Activated CD8-positive, alpha-beta memory T cell treated with anti-CD3 and anti-CD28 coated beads for 4 hours (primary cell): ENCODE data around the gene WDR88.
"Not testable (repeated sequence)": the region's sequence is repeated elsewhere in the genome, so short reads cannot be mapped to it uniquely, and the experiment has no call there.

Experiments
- DNase-seq, 2 donors: peaks; one replicate each; pipeline ENCODE4 v3.0.0-alpha.2; 2020; ENCODE audit warnings: low read depth in 2 of 2

The WDR88 gene

GRCh38 chr19:33126712-33127111 lies 5.2 kb upstream of the WDR88 start:
- not testable (repeated sequence) for DNase-seq

DNA sequence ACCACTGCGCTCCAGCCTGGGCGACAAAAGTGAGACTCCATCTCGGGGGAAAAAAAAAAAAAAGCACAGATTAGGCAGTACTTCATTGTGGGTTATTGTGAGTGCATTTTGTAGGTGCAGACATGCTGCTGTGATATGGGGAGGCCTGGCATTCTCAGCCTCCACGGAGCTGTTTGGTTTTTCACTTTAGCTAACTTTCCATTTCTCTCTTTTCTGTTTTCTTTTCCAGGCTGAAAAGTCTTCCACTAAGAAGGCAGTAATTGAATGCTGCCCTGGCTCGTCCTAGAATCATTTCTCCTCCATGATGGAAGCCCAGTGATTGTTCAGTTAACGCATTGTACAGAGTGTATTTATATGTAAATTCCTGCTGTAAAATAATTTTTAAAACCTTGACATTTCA lies 2.0 kb upstream of the WDR88 start:
- no peak for DNase-seq

DNA sequence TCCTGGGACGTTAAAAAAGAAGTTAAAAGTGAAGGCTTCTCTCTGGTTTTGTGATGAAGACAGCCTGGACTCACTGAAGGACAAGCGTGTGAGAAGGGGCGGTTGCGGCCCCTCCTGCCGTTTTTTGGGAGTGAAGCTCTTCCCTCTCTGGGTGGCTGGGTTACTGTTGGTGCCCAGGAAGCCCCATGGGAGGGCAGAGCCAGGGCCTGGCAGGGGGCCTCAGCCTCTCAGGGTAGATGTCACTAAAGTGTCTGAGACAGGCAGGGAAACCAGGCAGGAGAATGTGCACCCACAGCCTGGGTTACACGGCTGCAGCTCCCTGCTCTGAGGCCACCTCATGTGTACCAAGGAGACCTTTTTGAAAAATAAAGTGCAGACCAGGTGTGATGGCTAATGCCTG lies 1.5 kb upstream of the WDR88 start:
- no peak for DNase-seq

- no peak for DNase-seq
Measured at GRCh38 chr19:33132425-33132824, 511 bp downstream of the WDR88 start.

DNA sequence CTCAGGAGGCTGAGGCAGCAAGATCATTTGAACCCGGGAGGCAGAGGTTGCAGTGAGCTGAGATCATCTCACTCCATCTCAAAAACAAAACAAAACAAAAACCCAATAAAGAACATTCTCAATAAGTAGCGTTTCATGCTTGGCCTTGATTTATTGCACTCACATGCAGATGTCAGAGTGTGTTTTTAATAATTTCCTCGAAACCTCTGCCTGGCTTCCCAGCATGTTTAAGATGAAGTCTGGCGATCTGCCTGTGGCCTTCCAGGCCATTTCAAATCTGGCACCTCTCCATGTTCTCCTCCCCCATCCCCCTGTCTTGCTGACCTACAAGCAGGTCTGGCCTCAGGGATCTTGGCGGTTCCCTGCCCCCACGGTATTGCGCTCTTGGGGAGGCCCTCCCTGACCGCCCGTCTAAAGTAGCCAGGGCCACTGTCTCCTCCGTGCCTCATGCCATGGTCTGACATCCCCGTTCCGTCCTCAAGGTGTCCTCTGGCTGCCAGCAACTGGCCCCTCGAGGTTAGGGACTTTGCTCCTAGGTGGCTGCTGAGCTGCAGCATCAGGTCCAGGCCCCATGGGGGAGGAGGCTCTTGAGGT lies 1.6 kb downstream of the WDR88 start:
- no peak for DNase-seq

GRCh38 chr19:33134571-33135041 lies 2.7 kb downstream of the WDR88 start:
- peak; percentile 18 to 42 for DNase-seq

DNA sequence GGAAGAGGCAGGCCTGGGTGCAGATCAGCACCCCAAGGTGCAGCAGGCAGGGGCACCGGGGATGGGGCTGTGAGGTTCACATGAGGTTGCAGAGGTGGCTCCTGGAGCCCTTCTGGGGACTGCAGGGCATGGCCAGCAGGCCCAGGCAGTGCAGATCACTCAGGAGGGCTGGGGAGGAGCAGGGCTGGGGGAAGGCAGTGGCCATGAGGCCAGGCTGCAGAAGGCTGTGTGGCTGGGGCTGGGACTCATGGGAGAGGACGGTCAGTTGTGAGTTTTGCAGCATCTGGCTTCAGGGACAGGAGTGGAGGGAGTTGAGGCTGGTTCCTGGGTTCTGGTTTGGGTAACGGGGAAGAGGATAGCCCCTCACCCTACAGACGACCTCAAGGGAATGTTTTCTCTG lies 7.3 kb downstream of the WDR88 start:
- no peak for DNase-seq

DNA sequence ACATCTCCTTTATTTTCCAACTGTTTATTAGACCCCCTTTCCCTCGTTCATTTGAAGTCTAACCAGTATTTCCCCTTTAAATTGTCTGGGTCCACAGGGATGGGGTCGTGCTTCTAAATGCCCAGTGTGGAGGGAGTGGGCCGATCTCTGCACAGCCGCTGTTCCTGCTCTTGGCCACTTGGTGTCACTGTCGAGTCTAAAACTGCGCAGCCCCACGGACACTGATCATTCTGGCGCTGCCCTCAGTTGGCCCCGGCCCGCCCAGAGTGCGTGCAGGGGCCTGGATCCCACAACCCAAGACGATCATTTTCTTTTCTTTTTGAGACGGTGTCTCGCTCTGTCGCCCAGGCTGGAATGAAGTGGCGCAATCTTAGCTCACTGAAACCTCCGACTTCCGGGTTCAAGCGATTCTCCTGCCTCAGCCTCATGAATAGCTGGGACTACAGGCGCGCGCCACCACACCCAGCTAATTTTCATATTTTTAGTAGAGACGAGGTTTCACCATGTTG lies 12.0 kb downstream of the WDR88 start:
- peak; percentile 25 to 32 for DNase-seq

DNA sequence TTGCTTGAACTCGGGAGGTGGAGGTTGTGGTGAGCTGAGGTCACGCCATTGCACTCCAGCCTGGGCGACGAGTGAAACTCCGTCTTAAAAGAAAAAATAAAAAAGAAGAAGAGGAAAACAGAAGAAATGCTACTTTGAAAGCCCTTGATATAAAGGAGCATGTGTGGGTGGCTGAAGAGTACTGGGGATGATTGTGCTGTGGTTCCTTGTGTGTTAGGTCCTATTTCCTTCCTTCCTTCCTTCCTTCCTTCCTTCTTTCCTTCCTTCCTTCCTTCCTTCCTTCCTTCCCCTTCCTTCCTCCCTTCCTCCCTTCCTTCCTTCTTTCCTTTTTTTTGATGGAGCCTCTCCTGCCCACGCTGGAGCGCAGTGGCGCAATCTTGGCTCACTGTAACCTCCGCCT lies 14.3 kb downstream of the WDR88 start:
- no peak for DNase-seq

DNA sequence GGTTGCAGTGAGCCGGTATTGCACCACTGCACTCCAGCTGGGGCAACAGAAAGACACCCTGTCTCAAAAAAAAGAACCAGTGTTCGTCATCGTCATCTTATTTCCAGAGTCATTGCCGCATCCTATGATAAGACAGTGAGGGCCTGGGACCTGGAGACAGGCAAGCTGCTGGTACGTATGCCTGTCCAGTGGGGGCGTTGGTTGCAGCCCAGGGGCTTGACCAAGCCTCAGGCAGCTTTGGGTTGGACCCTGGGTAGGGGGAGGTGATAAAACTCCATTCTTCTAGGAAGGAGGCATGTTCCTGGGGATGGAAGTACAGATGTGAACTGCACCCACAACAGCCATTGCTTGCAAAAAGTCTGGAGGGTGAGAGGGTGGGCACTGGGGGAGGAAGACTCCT lies 15.6 kb downstream of the WDR88 start:
- no peak for DNase-seq

DNA sequence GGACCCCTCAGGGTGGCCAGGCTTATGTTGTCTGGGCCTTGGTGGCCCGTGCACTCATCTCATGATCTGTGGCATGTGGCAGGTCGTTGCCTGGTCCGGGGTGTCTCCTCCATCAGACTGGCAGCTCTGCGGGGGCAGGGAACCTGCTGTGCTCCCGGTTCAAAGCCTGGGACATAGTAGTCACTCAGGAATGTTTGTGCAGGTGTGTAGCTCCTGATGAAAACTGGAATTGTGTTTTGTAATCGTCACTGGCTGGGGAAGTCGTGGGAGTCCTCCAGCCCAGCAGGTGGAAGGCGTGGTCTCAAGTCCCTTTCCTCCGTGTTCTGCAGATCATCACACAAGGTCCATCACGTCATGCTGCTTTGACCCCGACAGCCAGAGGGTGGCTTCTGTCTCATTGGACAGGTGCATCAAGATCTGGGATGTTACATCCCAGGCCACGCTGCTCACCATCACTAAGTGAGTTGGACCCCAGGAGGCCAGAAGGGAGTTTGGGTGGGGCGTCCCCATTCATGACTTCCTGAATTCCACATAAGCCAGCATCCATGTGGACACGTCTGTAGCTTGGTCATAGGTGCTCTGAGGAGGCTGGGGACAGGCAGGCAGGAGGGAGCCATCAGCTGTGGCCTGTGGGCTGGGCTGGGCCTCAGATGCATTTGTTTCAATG lies 19.1 kb downstream of the WDR88 start:
- no peak for DNase-seq

- no peak for DNase-seq
Measured at GRCh38 chr19:33152176-33152575, 20.3 kb downstream of the WDR88 start.

DNA sequence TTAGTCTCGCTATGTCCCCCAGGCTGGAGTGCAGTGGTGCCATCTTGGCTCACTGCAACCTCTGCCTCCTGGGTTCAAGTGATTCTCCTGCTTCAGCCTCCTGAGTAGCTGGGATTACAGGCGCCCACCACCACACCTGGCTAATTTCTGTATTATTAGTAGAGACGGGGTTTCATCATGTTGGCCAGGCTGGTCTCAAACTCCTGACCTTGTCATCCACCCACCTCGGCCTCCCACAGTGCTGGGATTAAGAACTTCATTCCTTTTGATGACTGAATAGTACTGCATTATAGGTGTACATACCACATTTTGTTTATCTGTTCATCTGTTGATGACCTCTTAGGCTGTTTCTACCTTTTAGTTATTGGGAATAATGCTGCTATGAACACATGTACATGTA lies 20.7 kb downstream of the WDR88 start:
- DNase-seq: not testable (repeated sequence)

- not testable (repeated sequence) for DNase-seq
Measured at GRCh38 chr19:33154313-33154712, 22.4 kb downstream of the WDR88 start.

DNA sequence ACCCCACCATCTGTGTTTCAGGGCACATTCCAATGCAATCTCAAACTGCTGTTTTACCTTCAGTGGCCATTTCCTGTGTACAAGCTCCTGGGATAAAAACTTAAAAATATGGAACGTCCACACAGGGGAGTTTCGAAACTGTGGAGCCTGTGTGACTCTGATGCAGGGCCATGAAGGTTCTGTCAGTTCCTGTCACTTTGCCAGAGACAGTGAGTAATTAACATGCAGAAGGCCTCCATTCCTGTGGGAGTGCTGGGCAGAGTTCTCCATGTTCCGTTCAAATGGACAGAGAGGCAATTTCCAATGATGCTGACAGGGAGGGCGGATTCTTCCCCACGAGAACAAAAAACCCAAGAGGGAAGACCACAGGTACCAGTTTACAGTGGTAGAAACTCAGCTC lies 24.4 kb downstream of the WDR88 start:
- DNase-seq: no peak

DNA sequence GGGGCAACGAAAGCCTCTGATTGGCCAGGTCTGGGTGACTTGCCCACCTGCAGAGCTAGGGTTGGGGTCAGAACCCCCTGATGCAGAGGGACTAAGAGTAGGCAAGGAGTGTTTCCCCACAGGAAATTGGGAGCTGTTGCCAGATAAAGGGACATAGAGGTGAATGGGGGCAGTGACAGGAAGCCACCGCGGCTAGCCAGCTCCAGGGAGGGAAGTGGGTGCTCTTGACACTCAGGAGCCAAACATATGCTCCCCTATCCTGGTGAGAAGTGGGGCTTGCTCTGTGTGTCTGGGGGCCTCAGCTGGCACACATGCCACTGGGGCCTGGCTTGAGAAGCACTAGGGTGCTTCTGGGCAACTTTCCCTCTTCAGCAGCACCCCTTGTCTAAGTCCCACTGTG lies 26.0 kb downstream of the WDR88 start:
- DNase-seq: no peak

- DNase-seq: no peak
Measured at GRCh38 chr19:33158365-33158764, 26.5 kb downstream of the WDR88 start.

- no peak for DNase-seq
Measured at GRCh38 chr19:33159149-33159548, 27.2 kb downstream of the WDR88 start.

DNA sequence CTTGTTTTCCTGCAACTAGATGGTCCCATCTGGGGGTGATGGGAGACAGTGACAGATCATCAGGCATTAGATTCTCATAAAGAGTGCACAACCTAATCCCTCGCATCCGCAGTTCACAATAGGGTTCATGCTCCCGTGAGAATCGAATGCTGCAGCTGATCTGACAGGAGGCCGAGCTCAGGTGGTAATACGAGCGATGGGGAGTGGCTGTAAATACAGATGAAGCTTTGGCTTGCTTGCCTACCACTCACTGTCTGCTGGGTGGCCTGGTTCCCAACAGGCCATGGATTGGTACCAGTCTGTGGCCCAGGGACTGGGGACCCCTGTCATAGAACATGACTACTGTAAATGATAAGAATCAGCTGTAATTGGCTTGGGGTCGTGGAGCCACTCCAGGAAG lies 28.0 kb downstream of the WDR88 start:
- DNase-seq: no peak

GRCh38 chr19:33161201-33161600 lies 29.3 kb downstream of the WDR88 start:
- no peak for DNase-seq

DNA sequence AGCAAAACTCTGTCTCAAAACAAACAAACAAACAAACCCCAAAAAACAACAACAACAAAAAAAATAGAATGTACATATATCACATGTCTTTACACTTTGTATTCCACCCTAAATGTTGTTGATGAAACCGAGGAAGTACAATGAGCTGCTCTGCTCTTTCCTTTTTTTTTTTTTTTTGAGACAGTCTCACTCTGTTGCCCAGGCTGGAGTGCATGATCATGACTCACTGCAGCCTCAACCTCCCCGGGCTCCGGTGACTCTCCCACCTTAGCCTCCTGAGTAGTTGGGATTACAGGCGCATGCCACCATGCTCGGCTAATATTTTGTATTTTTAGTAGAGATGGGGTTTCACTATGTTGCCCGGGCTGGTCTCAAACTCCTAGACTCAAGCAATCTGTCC lies 31.6 kb downstream of the WDR88 start:
- no peak for DNase-seq

- not testable (repeated sequence) for DNase-seq
Measured at GRCh38 chr19:33166037-33166436, 34.1 kb downstream of the WDR88 start.

DNA sequence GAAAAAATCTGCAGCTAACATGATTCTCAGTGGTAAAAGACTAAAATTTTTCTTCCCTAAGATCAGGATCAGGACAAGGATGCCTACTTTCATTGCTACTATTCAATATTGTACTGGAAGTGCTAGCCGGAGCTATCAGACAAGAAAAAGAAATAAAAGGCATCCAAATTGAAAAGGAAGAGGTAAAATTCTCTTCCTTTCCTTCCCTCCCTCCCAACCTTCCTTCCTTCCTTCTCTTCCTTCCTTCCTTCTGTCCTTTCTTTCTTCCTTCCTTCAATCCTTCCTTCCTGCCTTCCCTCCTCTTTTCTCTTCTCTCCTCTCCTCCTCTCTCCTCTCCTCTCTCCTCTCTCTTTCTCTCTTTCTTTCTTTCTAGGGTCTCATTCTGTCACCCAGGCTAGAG lies 35.5 kb downstream of the WDR88 start:
- no peak for DNase-seq

DNA sequence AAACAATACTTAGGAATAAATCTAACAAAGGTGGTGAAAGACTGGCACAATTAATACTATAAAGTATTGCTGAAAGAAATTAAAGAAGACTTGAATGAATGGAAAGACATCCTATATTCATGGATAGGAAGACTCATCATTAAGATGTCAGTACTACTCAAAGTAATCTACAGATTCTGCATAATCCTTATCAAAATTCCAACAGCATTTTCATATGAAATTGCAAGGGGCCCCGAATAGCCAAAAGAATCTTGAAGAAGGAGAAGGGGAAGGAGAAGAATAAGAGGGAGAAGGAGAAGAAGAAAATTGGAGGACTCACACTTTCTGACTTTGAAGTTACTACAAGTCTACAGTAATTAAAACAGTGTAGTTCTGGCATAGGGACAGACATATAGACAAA lies 36.6 kb downstream of the WDR88 start:
- no peak for DNase-seq
